ENCODE data around the gene ADAMTS13.

ADAMTS13 gene

GRCh38 chr9:133494636-133495326 is 72.6 kb downstream of the ADAMTS13 start:
- Histone ChIP-seq H3K4me1 (ENCODE audit: insufficient read depth, low read length) (no peaks in the 10 kb centered on the region), H3K36me3 (ENCODE audit: insufficient read depth, low read length) (no peaks in the 10 kb centered on the region), H3K9ac (ENCODE audit: low read depth, low read length) (no peak overlapping the region), H3K9me3 (ENCODE audit: control insufficient read depth, insufficient read depth, low read length) (no peaks in the 10 kb centered on the region)

GRCh38 chr9:133495327-133496293 is 73.4 kb downstream of the ADAMTS13 start:
- Histone ChIP-seq H3K9ac (ENCODE audit: low read depth, low read length) (no peak overlapping the region), H3K4me1 (ENCODE audit: insufficient read depth, low read length) (no peaks in the 10 kb centered on the region), H3K9me3 (ENCODE audit: control insufficient read depth, insufficient read depth, low read length) (no peaks in the 10 kb centered on the region), H3K36me3 (ENCODE audit: insufficient read depth, low read length) (no peaks in the 10 kb centered on the region)

GRCh38 chr9:133496861-133497842 is 75.0 kb downstream of the ADAMTS13 start:
- Histone ChIP-seq H3K9ac (ENCODE audit: low read depth, low read length) (no peak overlapping the region), H3K4me1 (ENCODE audit: insufficient read depth, low read length) (no peaks in the 10 kb centered on the region), H3K9me3 (ENCODE audit: control insufficient read depth, insufficient read depth, low read length) (peaks cover 4% of the 10 kb centered on the region), H3K36me3 (ENCODE audit: insufficient read depth, low read length) (no peaks in the 10 kb centered on the region)

GRCh38 chr9:133499132-133499891 is 77.1 kb downstream of the ADAMTS13 start:
- H3K36me3 ChIP-seq (ENCODE audit: insufficient read depth, low read length), result no peaks in the 10 kb centered on the region
- peaks cover 6% of the 10 kb centered on the region for H3K9me3 ChIP-seq (ENCODE audit: control insufficient read depth, insufficient read depth, low read length)
- no peak overlapping the region for H3K9ac ChIP-seq (ENCODE audit: low read depth, low read length)
- H3K4me1 ChIP-seq (ENCODE audit: insufficient read depth, low read length), result no peaks in the 10 kb centered on the region

DNA sequence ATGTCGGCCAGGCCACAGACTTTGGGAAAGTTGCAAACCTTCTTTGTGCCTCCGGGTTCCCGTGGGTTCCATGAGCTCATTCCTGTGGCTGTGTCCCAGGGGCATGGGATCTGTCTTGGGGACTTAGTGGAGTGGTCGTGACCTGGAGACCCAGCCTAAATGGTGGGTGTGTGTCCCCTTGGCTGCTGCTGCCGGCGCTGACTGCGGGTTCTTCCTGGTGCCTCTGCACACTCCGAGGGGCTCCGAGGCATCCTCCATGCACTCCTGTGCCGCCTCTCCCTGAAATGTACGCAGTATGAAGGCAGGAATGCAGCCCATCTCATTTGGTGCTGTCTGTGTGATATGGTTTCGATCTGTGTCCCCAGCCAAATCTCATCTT is 77.7 kb downstream of the ADAMTS13 start:
- peaks cover 6% of the 10 kb centered on the region for H3K9me3 ChIP-seq (ENCODE audit: control insufficient read depth, insufficient read depth, low read length)
- no peaks in the 10 kb centered on the region for H3K4me1 ChIP-seq (ENCODE audit: insufficient read depth, low read length)
- H3K36me3 ChIP-seq (ENCODE audit: insufficient read depth, low read length), result no peaks in the 10 kb centered on the region
- no peak overlapping the region for H3K9ac ChIP-seq (ENCODE audit: low read depth, low read length)

GRCh38 chr9:133502112-133502511 is 79.9 kb downstream of the ADAMTS13 start:
- H3K9me3 ChIP-seq (ENCODE audit: control insufficient read depth, insufficient read depth, low read length), result peaks cover 6% of the 10 kb centered on the region
- no peaks in the 10 kb centered on the region for H3K4me1 ChIP-seq (ENCODE audit: insufficient read depth, low read length)
- H3K9ac ChIP-seq (ENCODE audit: low read depth, low read length), result no peak overlapping the region
- H3K36me3 ChIP-seq (ENCODE audit: insufficient read depth, low read length), result no peaks in the 10 kb centered on the region

DNA sequence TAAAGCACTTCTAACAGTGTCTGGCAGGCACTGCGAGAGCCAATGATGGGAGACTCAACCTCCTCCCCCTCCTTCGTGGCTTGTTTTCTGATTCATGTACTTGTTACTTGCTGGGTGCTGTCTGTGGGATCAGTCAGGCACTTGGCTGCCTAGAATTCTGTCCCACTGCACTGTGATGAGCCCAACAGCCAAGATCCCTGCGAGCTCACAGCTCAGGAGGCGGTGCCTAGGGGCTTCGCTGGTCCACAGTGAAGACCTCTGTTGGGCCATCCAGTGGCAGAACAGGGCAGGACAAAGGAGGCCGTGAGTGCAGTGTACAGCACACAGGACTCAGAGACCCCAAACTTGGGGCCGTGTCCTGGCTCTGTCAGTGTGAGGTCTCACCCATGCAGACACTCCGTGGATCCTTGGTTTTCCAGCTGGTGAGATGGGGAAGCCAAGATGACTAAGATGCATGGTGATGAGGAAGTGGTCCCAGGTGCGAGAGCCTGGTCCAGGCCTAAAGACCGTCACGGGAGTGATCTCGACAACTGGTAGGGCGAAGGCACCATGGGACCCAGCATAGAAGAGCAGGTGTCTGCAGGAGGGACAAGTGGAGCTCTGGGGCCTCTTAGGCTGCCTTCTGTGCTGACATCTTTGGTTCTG is 83.1 kb downstream of the ADAMTS13 start:
- H3K36me3 ChIP-seq (ENCODE audit: insufficient read depth, low read length), result no peaks in the 10 kb centered on the region
- no peak overlapping the region for H3K9ac ChIP-seq (ENCODE audit: low read depth, low read length)

DNA sequence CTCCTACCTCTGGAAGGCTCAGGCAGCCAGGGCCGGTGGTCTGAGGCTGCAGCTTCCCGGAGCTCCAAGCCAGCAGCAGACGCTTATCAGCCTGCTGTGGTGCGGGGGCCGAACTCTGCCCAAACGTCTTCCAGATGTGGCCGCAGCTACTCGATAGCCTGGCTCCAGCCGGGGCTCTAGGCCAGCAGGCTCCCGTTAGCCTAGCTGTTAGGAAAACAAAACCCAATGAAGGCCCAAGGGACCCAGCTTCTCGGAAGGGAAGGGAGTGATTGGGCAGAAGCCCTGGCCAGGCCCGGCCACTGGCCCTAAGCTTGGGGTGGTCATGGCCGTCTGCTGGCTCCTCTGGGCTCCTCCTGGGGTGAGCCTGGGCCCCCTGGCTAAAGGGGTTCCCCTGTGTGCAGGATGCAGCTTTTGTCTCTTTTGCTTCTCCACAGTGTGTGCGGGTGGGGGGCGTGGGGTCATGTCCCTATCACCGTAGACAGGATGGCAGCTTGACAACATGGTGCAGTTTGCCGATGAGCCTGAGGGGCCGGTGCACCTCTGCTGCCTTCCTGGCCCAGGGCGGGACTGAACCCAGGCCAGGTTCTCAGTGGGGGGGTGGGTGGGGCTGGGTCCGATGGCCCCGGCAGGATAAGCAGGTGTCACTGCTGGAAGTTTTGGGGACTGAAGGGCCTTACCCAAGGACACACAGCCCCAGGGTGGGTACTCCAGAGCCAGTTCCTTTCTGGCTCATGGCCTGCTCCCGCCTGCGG is 83.9 kb downstream of the ADAMTS13 start:
- Histone ChIP-seq H3K36me3 (ENCODE audit: insufficient read depth, low read length) (no peaks in the 10 kb centered on the region), H3K9me3 (ENCODE audit: control insufficient read depth, insufficient read depth, low read length) (peaks cover 6% of the 10 kb centered on the region), H3K9ac (ENCODE audit: low read depth, low read length) (no peak overlapping the region), H3K4me1 (ENCODE audit: insufficient read depth, low read length) (peaks cover 12% of the 10 kb centered on the region)

More for the DNA sequence above, 83.1 kb downstream of the ADAMTS13 start:
- peaks cover 6% of the 10 kb centered on the region for H3K9me3 ChIP-seq (ENCODE audit: control insufficient read depth, insufficient read depth, low read length)
- peaks cover 12% of the 10 kb centered on the region for H3K4me1 ChIP-seq (ENCODE audit: insufficient read depth, low read length)

GRCh38 chr9:133506653-133507038 is 84.5 kb downstream of the ADAMTS13 start:
- Histone ChIP-seq H3K9ac (ENCODE audit: low read depth, low read length) (no peak overlapping the region), H3K36me3 (ENCODE audit: insufficient read depth, low read length) (no peaks in the 10 kb centered on the region), H3K9me3 (ENCODE audit: control insufficient read depth, insufficient read depth, low read length) (peaks cover 6% of the 10 kb centered on the region), H3K4me1 (ENCODE audit: insufficient read depth, low read length) (peaks cover 12% of the 10 kb centered on the region)

DNA sequence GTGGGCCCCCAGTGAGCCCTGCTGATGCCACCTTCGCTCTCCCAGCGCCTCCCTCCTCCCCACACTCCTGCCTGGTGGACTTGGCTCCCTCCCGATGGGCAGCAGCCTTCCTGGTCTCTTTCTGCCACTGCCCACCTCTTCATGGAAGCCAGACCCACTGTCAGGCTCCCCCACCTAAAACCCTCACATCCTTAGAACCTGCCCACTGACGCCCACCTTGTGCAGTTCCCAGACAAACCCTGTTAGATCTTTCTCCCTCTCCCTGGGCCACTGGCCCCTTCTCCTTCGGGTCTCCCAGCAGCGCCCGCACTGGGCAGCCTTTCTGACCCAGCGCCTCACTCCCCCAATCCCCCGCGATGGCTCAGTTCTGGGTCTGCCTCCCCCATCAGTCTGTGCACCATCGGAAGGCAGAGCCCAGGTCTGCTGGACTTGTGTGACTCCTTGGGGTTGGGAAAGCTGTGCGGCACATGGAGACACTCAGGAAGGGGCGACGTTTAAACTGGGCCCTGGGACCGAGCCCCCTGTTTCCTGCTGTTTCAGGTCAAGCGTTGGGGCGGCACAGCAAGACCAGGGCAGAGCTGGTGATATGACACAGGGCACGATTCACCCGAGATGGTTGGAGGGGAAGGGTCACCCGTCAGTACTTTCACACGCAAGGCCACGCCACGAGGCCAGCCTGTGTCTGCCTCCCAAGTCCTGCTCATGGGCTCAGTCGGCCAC is 85.2 kb downstream of the ADAMTS13 start:
- Histone ChIP-seq H3K9ac (ENCODE audit: low read depth, low read length) (no peak overlapping the region), H3K4me1 (ENCODE audit: insufficient read depth, low read length) (peaks cover 12% of the 10 kb centered on the region), H3K9me3 (ENCODE audit: control insufficient read depth, insufficient read depth, low read length) (no peaks in the 10 kb centered on the region)

GRCh38 chr9:133508046-133508445 is 85.9 kb downstream of the ADAMTS13 start:
- Histone ChIP-seq H3K4me1 (ENCODE audit: insufficient read depth, low read length) (peaks cover 12% of the 10 kb centered on the region), H3K9me3 (ENCODE audit: control insufficient read depth, insufficient read depth, low read length) (no peaks in the 10 kb centered on the region), H3K9ac (ENCODE audit: low read depth, low read length) (no peak overlapping the region), H3K36me3 (ENCODE audit: insufficient read depth, low read length) (no peaks in the 10 kb centered on the region)

More for the DNA sequence above, 85.2 kb downstream of the ADAMTS13 start:
- H3K36me3 ChIP-seq (ENCODE audit: insufficient read depth, low read length), result no peaks in the 10 kb centered on the region
